GM12878 (cell line): ENCODE measurements around the gene HHAT.

ENCODE experiments used
- ASH2L ChIP-seq: fragments of 300-600, 200-600 bp; sonication (generic); IDR thresholded peaks from 2 replicates; pipeline ENCODE4 v1.6.1; 2017; ENCODE audit warnings: low read depth, mild to moderate bottlenecking, borderline replicate concordance
- ATF2 ChIP-seq: IDR thresholded peaks from 2 replicates; pipeline ENCODE4 v1.6.1; 2012; ENCODE audit warnings: low read length, inconsistent platforms
- CREB1 ChIP-seq: IDR thresholded peaks from 2 replicates; pipeline ENCODE4 v1.6.1; 2012; ENCODE audit warnings: low read depth, mild to moderate bottlenecking, inconsistent platforms
- CTCF ChIP-seq, 3 experiments: IDR thresholded peaks in 2 of 3; conservative IDR thresholded peaks in 1 of 3; 2 replicates each; pipeline ENCODE4 v1.5.1; 2011; ENCODE audit warnings: low read depth in 3 of 3, low read length in 3 of 3, mild to moderate bottlenecking in 3 of 3, control low read depth in 2 of 3, moderate library complexity in 2 of 3, inconsistent platforms in 1 of 3, mixed read lengths in 1 of 3; ENCODE audit not compliant: control insufficient read depth in 2 of 3, insufficient read depth in 1 of 3; ENCODE audit errors: extremely low read depth in 1 of 3
- GATAD2B ChIP-seq: fragments of 450-650 bp; conservative IDR thresholded peaks from 2 replicates; pipeline ENCODE4 v1.6.1; 2017; ENCODE audit warnings: low read depth, mild to moderate bottlenecking, moderate library complexity
- MAX ChIP-seq: IDR thresholded peaks from 2 replicates; pipeline ENCODE4 v1.6.1; 2012; ENCODE audit warnings: low read depth, low read length, improper control_type of control experiment
- MEF2B ChIP-seq: fragments of 450-650 bp; IDR thresholded peaks from 2 replicates; pipeline ENCODE4 v1.6.1; 2018; ENCODE audit warnings: mild to moderate bottlenecking, moderate library complexity; ENCODE audit not compliant: partially characterized antibody, poor library complexity, severe bottlenecking
- POLR2A ChIP-seq: IDR thresholded peaks from 2 replicates; pipeline ENCODE4 v1.6.1; 2011; ENCODE audit warnings: low read depth, mild to moderate bottlenecking, low read length
- POLR2AphosphoS5 ChIP-seq: IDR thresholded peaks from 2 replicates; pipeline ENCODE4 v1.6.1; 2011; ENCODE audit warnings: mild to moderate bottlenecking, low read length, inconsistent platforms
- REST ChIP-seq: IDR thresholded peaks from 2 replicates; pipeline ENCODE4 v1.6.1; 2012; ENCODE audit warnings: mild to moderate bottlenecking, low read depth, low read length
- SREBF2 ChIP-seq: IDR thresholded peaks from 2 replicates; pipeline ENCODE4 v1.6.1; 2012; ENCODE audit warnings: mild to moderate bottlenecking, low read length
- ZNF687 ChIP-seq: fragments of 450-650 bp; IDR thresholded peaks from 2 replicates; pipeline ENCODE4 v1.6.1; 2017; ENCODE audit warnings: mild to moderate bottlenecking, moderate library complexity

GRCh38 chr1:210669951-210670350 is 341.2 kb downstream of the HHAT start:
- TF ChIP-seq ASH2L (no peak), POLR2A (no peak), ZNF687 (no peak), CREB1 (no peak), ATF2 (no peak), POLR2AphosphoS5 (no peak), REST (no peak), CTCF (IDR thresholded peaks at IDR 0.05 in 2 of 3, conservative IDR thresholded peaks at IDR 0.05 in 1 of 3; ENCODE audit: control insufficient read depth in 2 of 3, extremely low read depth in 1 of 3, insufficient read depth in 1 of 3, low read depth in 3 of 3, low read length in 3 of 3) (no peak), SREBF2 (no peak), MEF2B (no peak), MAX (no peak), GATAD2B (no peak)
